Stimulated activated CD8-positive, alpha-beta memory T cell treated with anti-CD3 and anti-CD28 coated beads, Interleukin-7, amount 100 ng/mL, for 48 hours (primary cell): ENCODE results near the gene CMTM1.

ENCODE experiments used
- DNase-seq, 2 donors: peaks; one replicate each; pipeline ENCODE4 v3.0.0-alpha.2; 2020; ENCODE audit warnings: low read depth in 1 of 2; ENCODE audit errors: extremely low read depth in 1 of 2

The CMTM1 gene, protein sequence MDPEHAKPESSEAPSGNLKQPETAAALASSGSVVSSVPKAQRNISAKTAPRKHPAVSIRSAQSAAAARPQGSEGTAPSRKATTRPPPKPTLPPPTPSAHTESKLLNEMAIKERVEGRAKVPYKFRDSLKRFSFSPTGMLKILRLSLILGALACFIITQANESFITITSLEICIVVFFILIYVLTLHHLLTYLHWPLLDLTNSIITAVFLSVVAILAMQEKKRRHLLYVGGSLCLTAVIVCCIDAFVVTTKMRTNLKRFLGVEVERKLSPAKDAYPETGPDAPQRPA

GRCh38 chr16:66566051-66566901, at the start of gene CMTM1:
CMTM1 (plus strand) TSS chr16:66566439; CDS start chr16:66566514, 75 bp downstream.
- no peak for DNase-seq

- no peak for DNase-seq
These were observed 49.8 kb upstream of the CMTM1 start for GRCh38 chr16:66516509-66516807.

GRCh38 chr16:66516808-66517585, 49.2 kb upstream of the CMTM1 start:
- peak; percentile 64 to 88 for DNase-seq

DNA sequence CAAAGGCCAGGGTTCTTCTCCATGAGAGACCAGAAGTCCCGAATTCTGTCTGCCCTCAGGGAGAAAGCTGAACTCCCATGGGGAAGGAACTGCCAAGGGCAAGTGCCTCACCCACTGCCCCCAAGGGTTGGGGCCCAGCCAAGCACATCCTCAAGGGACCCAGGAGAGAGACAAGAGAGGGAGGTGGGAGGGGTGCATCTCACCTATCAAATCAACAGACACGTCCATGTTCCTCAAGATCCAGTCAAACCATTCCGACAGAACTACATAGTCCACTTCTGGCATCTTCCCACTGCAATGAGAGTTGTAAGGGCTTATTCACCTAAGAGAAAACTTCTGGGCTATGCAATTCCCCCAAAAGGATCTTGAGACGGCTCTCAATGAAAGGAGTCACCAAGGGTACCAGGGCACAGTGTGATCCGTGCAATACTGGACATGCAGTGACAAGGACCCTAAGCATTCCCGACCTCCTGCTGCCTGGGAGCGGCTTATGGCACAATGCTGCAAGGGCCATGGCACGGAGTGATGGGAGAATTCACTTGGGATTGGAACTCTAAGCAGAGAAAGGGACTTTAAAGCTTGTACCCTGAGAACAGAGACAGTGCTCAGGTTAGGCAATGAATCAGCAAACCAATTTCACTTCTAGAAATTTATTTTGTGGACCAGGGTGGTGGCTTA, 48.5 kb upstream of the CMTM1 start:
- no peak for DNase-seq

DNA sequence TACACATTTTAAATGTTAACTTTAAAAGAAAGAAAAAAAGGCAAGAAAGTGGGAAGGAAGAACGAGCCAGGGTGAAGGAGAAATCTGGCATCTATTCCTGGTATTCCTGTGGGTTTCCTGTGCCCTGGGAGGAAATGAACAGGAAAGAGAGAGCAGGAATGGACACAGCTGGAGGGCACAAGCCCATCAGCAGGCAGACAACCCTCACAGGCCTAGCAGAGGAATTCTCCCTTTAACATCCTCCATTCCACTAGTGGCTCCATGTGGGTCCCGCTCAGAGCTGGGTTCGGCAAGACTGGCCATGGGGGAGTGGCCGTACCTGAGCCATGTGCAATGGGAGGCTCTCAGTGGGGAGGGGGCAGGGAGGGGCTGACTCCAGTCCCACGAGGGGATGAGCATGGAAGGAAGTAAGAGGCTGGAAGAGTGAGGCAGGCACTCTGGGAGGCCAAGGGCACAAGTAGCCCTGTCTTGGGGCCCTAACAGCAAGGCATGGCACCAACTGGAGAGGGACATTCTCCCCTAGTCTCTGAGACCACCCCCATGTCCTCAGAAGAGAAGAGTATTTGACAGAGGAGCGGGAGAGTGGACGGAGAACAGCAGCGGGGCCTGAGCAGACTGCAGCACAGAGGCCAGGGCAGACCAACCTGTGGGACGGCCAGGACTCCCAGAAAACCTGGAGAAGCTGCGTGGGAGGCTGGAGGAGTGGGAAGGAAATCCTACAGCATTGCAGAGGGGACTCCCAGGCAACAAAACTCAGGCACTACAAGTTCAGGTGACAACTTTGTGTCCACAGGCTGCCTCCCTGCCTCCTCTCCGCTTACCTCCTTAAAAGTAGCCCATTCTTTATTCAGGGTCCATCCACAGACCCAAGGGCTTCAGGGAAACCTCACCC, 46.5 kb upstream of the CMTM1 start:
- DNase-seq: no peak

DNA sequence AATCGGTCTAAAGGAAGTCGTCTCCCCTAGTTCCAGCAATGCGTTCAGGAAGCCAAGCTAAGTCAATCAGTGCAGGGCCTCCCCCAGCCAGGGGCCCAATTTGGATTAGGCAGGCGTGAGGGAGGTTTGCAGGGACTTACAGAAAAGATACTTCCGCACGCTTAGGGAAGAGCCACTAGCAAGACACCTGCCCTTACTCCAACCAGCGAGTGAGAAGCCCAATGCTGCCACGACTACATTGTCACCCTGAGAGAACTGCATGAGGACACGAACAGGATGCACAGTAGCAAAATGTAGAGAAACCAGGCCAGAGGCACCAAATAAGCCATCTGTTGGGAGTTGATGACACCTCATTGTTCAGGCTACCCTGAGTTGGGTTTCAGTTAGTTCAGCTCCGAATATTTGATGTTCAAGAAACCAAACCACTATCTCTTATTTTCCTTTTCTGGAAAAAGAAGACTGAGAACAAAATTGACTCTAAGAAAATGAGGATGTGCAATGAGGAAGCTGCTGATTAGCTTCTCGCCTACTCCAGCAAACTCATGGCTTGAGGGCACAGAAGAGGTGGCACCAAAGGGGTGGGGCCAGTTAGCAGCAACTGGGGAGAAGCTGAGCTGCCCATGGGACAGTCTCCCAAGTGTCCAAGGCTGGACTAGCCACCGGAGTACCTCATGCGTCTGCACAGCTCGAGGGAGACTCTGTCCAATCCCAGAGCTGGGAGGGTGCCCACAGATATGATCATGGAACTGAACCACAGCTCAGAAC, 45.7 kb upstream of the CMTM1 start:
- no peak for DNase-seq

- no peak for DNase-seq
These were observed 45.0 kb upstream of the CMTM1 start for GRCh38 chr16:66521252-66521713.

DNA sequence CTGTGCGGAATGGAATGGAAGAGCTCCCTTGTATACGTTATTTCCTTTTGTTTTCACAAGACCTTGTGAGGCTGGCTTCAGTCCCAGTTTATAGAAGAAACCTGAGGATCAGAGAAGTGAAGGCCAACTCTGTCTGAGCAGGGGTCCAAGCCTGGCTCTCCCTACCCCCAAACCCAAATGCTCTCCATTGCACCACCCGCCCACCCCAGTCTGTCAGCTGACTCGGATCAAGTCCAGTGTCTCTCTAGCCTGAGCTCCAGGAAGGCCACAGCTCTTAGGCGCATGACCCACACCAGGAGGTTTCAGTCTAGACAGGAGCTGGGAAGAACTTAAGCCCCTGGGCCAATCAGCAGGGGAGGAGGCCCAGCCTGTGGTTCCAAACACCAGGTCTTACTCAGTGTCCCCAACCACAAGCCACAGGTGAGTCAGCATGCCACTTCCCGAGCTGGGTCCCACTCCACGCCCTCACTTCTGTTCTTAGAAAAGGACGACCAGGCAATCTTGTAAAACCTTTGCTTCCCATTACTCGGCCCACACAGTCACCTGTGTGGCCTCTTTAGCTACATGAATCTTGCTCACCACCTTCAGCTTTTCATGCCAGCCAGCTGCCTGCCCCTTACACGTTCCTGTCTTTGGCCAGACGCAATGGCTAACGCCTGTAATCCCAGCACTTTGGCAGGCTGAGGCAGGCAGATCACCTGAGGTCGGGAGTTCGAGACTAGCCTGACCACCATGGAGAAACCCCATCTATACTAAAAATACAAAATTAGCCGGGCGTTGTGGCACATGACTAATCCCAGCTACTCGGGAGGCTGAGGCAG, 44.1 kb upstream of the CMTM1 start:
- DNase-seq: peak; percentile 92 to 98

- DNase-seq: no peak
These were observed 43.2 kb upstream of the CMTM1 start for GRCh38 chr16:66522816-66523590.

DNA sequence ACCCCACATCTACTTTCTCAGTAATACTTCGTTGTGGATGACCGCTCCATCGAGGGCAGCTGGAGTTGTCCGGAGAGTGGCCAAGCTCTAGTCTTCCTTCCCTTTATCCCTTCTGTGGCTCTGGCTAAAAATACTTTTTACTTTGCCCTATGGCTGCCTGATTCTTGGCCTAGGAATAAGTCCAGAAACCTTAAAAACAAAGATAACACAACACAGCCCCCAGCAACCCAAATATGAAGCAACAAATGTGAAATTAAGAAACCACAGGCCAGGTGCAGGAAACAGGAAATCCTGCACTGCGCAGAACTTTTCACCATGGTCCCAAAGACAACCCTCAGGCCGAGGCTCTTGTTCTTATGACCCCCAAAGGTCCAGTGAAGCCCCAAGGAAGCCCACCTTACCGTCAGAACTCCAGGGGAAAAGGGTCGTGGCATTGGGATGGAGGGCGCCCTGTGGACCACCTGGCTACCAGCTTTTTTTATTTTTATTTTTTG, 42.3 kb upstream of the CMTM1 start:
- DNase-seq: no peak

GRCh38 chr16:66524601-66525164, 41.6 kb upstream of the CMTM1 start:
- no peak for DNase-seq

DNA sequence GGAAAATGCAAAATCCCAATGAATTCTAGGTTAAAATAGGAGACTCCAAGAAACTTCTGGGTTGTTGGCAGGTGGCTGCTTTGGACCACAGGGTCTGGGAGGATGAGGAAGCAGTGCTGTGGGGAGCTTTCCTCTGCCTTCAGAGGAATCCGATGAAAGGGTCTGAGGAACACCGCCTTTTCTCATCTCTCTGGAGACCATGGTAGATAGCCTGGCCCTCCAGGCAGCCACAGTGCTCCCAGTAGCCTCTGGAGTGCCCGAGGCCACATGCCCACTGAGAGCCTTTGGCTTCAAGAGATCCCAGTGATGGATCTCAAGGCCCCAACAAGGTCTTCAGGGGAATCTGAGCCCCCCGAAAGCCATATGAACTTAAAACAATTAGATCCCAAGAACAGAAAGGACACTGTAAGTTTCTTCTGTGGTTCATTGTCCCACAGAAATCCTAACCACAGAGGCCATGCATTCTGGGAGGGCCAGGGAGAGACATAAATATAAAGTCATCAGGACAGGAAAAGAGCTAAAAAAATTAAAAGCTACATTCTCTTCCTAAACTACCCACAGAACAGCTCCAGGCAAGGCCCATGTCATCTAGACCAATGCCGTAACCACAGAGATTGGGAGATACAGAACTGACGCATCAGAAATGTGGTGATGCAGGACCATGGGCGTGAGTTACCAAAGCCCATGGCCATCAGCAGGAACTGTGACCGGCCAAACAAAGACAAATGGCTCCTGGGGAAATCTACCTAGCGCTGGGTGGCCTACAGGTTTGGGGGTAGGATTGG, 40.7 kb upstream of the CMTM1 start:
- no peak for DNase-seq

GRCh38 chr16:66528294-66528693, 37.9 kb upstream of the CMTM1 start:
- DNase-seq: no peak

- DNase-seq: no peak
These were observed 36.8 kb upstream of the CMTM1 start for GRCh38 chr16:66529475-66529874.

DNA sequence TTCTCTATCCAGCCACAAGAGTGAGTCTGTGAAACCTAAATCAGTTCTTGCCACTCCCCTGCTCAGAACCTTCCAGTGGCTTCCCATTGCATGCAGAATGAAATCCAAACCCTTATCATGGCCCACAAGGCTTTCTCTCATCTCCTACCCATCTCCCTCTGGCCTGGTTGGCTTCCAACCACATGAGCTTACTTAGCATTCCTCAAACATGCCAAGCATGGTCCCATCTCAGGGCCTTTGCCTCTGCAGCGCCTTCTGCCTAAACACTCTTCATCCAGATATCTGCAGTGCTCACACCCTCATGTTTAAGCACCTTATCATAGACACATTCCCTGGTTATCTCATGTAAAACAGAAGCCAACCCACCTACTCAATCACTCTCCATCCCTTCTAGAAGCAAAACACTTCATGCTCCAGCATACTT, 31.9 kb upstream of the CMTM1 start:
- DNase-seq: no peak

- DNase-seq: no peak
These were observed 29.7 kb upstream of the CMTM1 start for GRCh38 chr16:66536525-66536924.
